Astrocyte of the spinal cord (primary cell): ENCODE measurements around the gene ZNF606.

Experiments
- DNase-seq: peaks from one replicate; pipeline ENCODE4 v3.0.0; 2011; ENCODE audit warnings: low read depth, low spot score
- H3K4me3 ChIP-seq: 2 replicates; pipeline ENCODE4 v1.5.1; 2011; ENCODE audit warnings: low read depth, mild to moderate bottlenecking, low read length, moderate library complexity
- in situ Hi-C: cut with HindIII; loops from 2 replicates; pipeline ENCODE4 v1.10.0; 2017; ENCODE audit warnings: low sequenced_read_pairs
- TF ChIP-seq, protein P1 (sequence below): IDR thresholded peaks from 2 replicates; pipeline ENCODE4 v1.5.1; 2012; ENCODE audit warnings: low read depth, mild to moderate bottlenecking, low read length, inconsistent platforms

ZNF606 gene

GRCh38 chr19:58034477-58034793 lies 31.8 kb upstream of the ZNF606 start:
- in situ Hi-C loops = no loop called here
- DNase-seq = no peak
- TF ChIP-seq, protein P1, sequence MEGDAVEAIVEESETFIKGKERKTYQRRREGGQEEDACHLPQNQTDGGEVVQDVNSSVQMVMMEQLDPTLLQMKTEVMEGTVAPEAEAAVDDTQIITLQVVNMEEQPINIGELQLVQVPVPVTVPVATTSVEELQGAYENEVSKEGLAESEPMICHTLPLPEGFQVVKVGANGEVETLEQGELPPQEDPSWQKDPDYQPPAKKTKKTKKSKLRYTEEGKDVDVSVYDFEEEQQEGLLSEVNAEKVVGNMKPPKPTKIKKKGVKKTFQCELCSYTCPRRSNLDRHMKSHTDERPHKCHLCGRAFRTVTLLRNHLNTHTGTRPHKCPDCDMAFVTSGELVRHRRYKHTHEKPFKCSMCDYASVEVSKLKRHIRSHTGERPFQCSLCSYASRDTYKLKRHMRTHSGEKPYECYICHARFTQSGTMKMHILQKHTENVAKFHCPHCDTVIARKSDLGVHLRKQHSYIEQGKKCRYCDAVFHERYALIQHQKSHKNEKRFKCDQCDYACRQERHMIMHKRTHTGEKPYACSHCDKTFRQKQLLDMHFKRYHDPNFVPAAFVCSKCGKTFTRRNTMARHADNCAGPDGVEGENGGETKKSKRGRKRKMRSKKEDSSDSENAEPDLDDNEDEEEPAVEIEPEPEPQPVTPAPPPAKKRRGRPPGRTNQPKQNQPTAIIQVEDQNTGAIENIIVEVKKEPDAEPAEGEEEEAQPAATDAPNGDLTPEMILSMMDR = no peak
- peak overlapping the region; percentile 32 for H3K4me3 ChIP-seq

DNA sequence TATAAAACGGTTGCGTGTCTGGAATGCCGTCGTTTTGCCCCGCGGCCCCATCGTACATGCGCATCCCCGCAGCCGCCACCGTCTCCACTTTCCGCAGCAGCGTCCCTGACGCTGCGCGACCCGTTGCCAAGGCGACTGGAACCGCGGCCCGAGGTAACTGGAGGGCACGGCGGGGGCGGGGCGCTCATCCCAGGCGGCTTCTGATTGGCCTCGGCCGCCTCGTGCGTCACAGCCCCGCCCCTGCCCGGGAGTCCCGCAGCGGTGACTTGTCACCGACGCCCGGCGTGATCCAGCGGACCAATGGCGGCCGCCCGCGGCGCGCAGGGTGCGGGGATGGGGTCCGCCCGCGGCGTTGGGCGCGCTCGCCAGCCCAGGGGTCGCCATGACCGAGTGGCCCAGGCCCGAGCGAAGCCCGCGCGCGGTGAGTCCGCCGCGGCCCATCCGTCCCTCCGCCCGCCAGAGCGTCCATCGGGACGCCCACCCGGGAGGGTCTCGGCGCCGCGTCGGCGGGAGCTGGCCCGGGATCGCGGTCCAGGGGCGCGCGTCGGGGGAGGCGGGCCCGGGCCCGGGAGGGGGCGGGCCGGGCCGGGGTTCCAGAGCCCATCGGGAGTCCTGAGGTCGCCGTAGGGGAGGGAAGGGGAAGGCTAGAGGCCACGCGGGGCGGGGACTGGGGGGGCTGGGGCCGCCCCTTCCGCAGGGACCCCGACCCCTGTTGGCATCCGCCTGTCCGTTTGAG lies 31.3 kb upstream of the ZNF606 start, which contains the start of gene ZSCAN1:
Gene ZSCAN1 (plus strand): TSS at position 285 of the 736 bp plus-strand sequence. CDS start 3,812 bp downstream, outside the sequence.
- DNase-seq = peak; percentile 81
- in situ Hi-C loops = no loop called here
- H3K4me3 ChIP-seq = peak within 1 kb of the TSS; percentile 32
- TF ChIP-seq, protein P1 = no peak

DNA sequence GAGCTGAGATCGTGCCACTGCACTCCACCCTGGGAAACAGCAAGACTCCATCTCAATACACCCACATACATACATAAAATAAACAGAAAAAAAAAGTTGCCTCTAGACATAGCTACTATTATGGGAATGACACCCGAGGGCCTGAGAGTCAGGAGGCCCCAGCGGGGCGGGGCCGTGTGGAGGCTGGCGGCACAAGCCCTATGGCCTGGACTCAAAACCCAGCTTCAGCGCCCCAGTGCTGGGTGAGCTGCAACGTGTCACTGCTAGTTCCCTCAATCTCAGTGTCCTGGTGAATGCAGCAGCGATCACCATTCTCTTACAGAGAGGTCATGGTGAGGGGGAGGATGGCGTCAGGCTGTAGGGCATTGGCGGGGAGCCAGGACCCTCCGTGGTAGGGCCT lies 22.0 kb upstream of the ZNF606 start:
- no peak overlapping the region for H3K4me3 ChIP-seq
- DNase-seq = no peak
- in situ Hi-C loops = no loop called here
- TF ChIP-seq, protein P1 = no peak

- TF ChIP-seq, protein P1 = no peak
- no peak overlapping the region for H3K4me3 ChIP-seq
- in situ Hi-C loops = no loop called here
- DNase-seq = no peak
Observed at GRCh38 chr19:58022283-58022660, 19.7 kb upstream of the ZNF606 start.

DNA sequence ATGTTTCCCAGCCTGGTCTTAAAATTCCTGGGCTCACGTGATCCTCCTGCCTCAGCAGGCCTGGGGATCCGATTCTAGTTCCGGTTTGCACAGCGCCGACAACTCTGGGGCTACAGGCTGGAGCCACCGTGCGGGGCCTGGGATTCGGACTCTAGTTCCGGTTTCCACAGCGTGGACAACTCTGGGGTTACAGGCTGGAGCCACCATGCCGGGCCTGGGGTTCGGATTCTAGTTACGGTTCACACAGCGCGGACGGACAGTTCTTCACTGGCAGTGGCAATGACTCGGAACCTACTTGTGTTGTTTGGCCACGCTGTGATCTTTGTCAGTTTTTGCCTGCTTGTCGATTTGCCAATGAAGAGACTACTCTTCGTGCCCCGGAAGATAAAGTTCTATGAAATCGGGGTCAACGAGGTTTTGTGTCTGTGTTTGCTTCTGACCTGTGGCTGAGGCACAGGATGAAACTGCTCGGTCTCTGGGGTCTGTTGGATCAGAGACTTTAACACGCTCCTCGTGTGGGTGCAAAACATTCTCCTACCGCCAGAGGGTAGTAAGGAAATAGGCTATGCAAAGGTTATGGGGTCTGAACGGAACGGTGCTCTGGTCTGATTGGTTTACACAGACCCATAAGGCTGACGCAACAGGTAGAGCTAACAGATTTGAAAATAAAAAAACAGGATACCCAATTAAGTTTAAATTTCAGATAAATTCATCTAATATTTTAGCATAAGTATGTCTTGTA lies 19.1 kb upstream of the ZNF606 start:
- no peak overlapping the region for H3K4me3 ChIP-seq
- TF ChIP-seq, protein P1 = peak; percentile 31
- in situ Hi-C loops = no loop called here
- peak; percentile 17 for DNase-seq

- no peak overlapping the region for H3K4me3 ChIP-seq
- DNase-seq = no peak
- in situ Hi-C loops = no loop called here
- TF ChIP-seq, protein P1 = no peak
Observed at GRCh38 chr19:58020129-58020528, 17.5 kb upstream of the ZNF606 start.
